H1 (cell line): ENCODE results near the gene CAMKMT. TPM values are rescaled to one million over a fixed set of nuclear protein-coding genes. Genes with fewer than 3 reads are reported as not detected.

Experiments
- CTCF ChIA-PET: fragments of 300-600 bp; sonication (Branson Sonifier 250); formaldehyde crosslinking; loops from one replicate; lab custom pipeline; 2021; ENCODE audit not compliant: partially characterized antibody; lab: Charles Lee
- POLR2A ChIA-PET: fragments of 300-600 bp; sonication (Branson Sonifier 250); formaldehyde crosslinking; loops from one replicate; lab custom pipeline; 2021; ENCODE audit warnings: inconsistent platforms; ENCODE audit not compliant: partially characterized antibody; lab: Charles Lee
- DNase-seq, 2 experiments: peaks; one replicate each; pipeline versions ENCODE4 v3.0.0 to v3.0.0-alpha.2; 2010 to 2022; ENCODE audit warnings: low spot score in 2 of 2, low read depth in 1 of 2, mixed read lengths in 1 of 2
- FAIRE-seq: peaks from 2 replicates; lab custom pipeline; 2011; peaks lifted over from hg19 to GRCh38; lab: Jason Lieb, UNC
- H2AFZ ChIP-seq: 2 replicates; pipeline ENCODE4 v1.8.1; 2012; ENCODE audit warnings: low read length, inconsistent platforms
- H2AK5ac ChIP-seq: 2 replicates; pipeline ENCODE4 v1.6.1; 2013; ENCODE audit warnings: low read depth, low read length
- H2BK120ac ChIP-seq: replicated peaks from 2 replicates; pipeline ENCODE3; 2013; ENCODE audit warnings: low read depth, low read length, inconsistent platforms
- H2BK12ac ChIP-seq: 2 replicates; pipeline ENCODE4 v1.6.1; 2013; ENCODE audit warnings: low read depth, low read length
- H2BK15ac ChIP-seq: 2 replicates; pipeline ENCODE4 v1.6.1; 2013; ENCODE audit warnings: low read length
- H2BK20ac ChIP-seq: 2 replicates; pipeline ENCODE4 v1.6.1; 2013; ENCODE audit warnings: low read length
- H2BK5ac ChIP-seq: 2 replicates; pipeline ENCODE4 v1.6.1; 2013; ENCODE audit warnings: low read depth, low read length
- H3K14ac ChIP-seq: 2 replicates; pipeline ENCODE4 v1.6.1; 2013; ENCODE audit warnings: inconsistent platforms; ENCODE audit not compliant: insufficient read length
- H3K18ac ChIP-seq: 2 replicates; pipeline ENCODE4 v1.6.1; 2013; ENCODE audit warnings: low read length; ENCODE audit errors: extremely low read depth
- H3K23ac ChIP-seq: 2 replicates; pipeline ENCODE4 v1.6.1; 2013; ENCODE audit warnings: inconsistent platforms; ENCODE audit not compliant: insufficient read length
- H3K23me2 ChIP-seq: 2 replicates; pipeline ENCODE4 v1.6.1; 2013; ENCODE audit warnings: low read depth, low read length
- H3K27ac ChIP-seq: 2 replicates; pipeline ENCODE4 v1.6.1; 2011; ENCODE audit warnings: low read depth, low read length, inconsistent platforms
- H3K27me3 ChIP-seq, 4 experiments: replicated peaks in 1 of 4; 1 replicate in 1 of 4; 2 replicates in 3 of 4; pipeline versions ENCODE4 v1.6.1 to v1.8.1; 2011 to 2013; ENCODE audit warnings: low read length in 3 of 4, mild to moderate bottlenecking in 3 of 4, inconsistent platforms in 2 of 4, mixed read lengths in 2 of 4, moderate library complexity in 1 of 4; ENCODE audit not compliant: control insufficient read depth in 3 of 4, insufficient read depth in 3 of 4; ENCODE audit errors: extremely low read depth in 1 of 4
- H3K36me3 ChIP-seq, 4 experiments: 2 replicates each; pipeline versions ENCODE4 v1.6.1 to v1.8.1; 2011 to 2013; ENCODE audit warnings: mild to moderate bottlenecking in 4 of 4, low read length in 3 of 4, moderate library complexity in 2 of 4, control low read depth in 1 of 4, inconsistent platforms in 1 of 4; ENCODE audit not compliant: insufficient read depth in 4 of 4, control insufficient read depth in 2 of 4
- H3K4ac ChIP-seq: replicated peaks from 2 replicates; pipeline ENCODE3; 2013; ENCODE audit warnings: low read length, low read depth, mixed read lengths, inconsistent platforms; ENCODE audit not compliant: insufficient read length
- H3K4me1 ChIP-seq, 4 experiments: replicated peaks in 1 of 4; 1 replicate in 1 of 4; 2 replicates in 3 of 4; pipeline versions ENCODE4 v1.6.1 to v1.8.1; 2011 to 2013; ENCODE audit warnings: low read length in 3 of 4, inconsistent platforms in 2 of 4, mixed read lengths in 1 of 4; ENCODE audit not compliant: insufficient read depth in 4 of 4, control insufficient read depth in 3 of 4
- H3K4me2 ChIP-seq, 2 experiments: 2 replicates each; pipeline versions ENCODE4 v1.6.1 to v1.8.1; 2011 to 2013; ENCODE audit warnings: low read depth in 2 of 2, low read length in 2 of 2, control low read depth in 1 of 2, inconsistent platforms in 1 of 2, mild to moderate bottlenecking in 1 of 2; ENCODE audit not compliant: insufficient read depth in 1 of 2
- H3K4me3 ChIP-seq, 4 experiments: fragments of 200-600, 300-600 bp in 1 of 4; sonication (generic), shearing (Covaris generic), sonication (Bioruptor Twin) in 1 of 4; 2 replicates each; pipeline versions ENCODE4 v1.5.1 to v1.8.1; 2011 to 2016; ENCODE audit warnings: low read length in 4 of 4, low read depth in 3 of 4, control low read depth in 2 of 4, inconsistent platforms in 2 of 4, mild to moderate bottlenecking in 2 of 4, mixed read lengths in 1 of 4, moderate library complexity in 1 of 4; ENCODE audit not compliant: insufficient read depth in 2 of 4; ENCODE audit errors: extremely low read depth in 1 of 4
- H3K56ac ChIP-seq: replicated peaks from 2 replicates; pipeline ENCODE3; 2013; ENCODE audit warnings: low read depth, mild to moderate bottlenecking, mixed read lengths, low read length, inconsistent platforms; ENCODE audit not compliant: insufficient read length
- H3K79me1 ChIP-seq: 2 replicates; pipeline ENCODE4 v1.6.1; 2013; ENCODE audit warnings: low read depth, low read length, control low read depth
- H3K79me2 ChIP-seq, 2 experiments: 2 replicates each; pipeline versions ENCODE4 v1.6.1 to v1.8.1; 2012 to 2013; ENCODE audit warnings: low read length in 2 of 2, mild to moderate bottlenecking in 2 of 2, inconsistent platforms in 1 of 2; ENCODE audit not compliant: insufficient read depth in 2 of 2, control insufficient read depth in 1 of 2
- H3K9ac ChIP-seq, 4 experiments: replicated peaks in 1 of 4; 1 replicate in 1 of 4; 2 replicates in 3 of 4; pipeline versions ENCODE4 v1.6.1 to v1.8.1; 2011 to 2013; ENCODE audit warnings: low read depth in 3 of 4, low read length in 3 of 4, control low read depth in 2 of 4, mild to moderate bottlenecking in 2 of 4, moderate library complexity in 2 of 4, inconsistent platforms in 1 of 4; ENCODE audit errors: extremely low read depth in 1 of 4
- H3K9me3 ChIP-seq, 2 experiments: 2 replicates each; pipeline versions ENCODE4 v1.6.1 to v1.8.1; 2012 to 2013; ENCODE audit warnings: mild to moderate bottlenecking in 2 of 2, moderate library complexity in 2 of 2, control low read depth in 1 of 2, inconsistent platforms in 1 of 2, low read depth in 1 of 2, low read length in 1 of 2, mixed read lengths in 1 of 2; ENCODE audit not compliant: insufficient read depth in 2 of 2
- H4K20me1 ChIP-seq, 2 experiments: replicated peaks in 1 of 2; 2 replicates each; pipeline versions ENCODE3 to v1.8.1; 2011 to 2013; ENCODE audit warnings: inconsistent platforms in 2 of 2, low read length in 2 of 2, mild to moderate bottlenecking in 1 of 2; ENCODE audit not compliant: insufficient read depth in 2 of 2, control insufficient read depth in 1 of 2
- H4K5ac ChIP-seq: 2 replicates; pipeline ENCODE4 v1.6.1; 2013; ENCODE audit warnings: low read length, low read depth, mixed read lengths, inconsistent platforms; ENCODE audit not compliant: insufficient read length
- H4K8ac ChIP-seq: 2 replicates; pipeline ENCODE4 v1.8.0; 2013; ENCODE audit warnings: mild to moderate bottlenecking, moderate library complexity, low read length, inconsistent platforms; ENCODE audit not compliant: insufficient read depth; ENCODE audit errors: extremely low read depth
- H4K91ac ChIP-seq: replicated peaks from 2 replicates; pipeline ENCODE3; 2013; ENCODE audit warnings: low read length, mixed read lengths, inconsistent platforms; ENCODE audit not compliant: insufficient read length
- ASH2L ChIP-seq: fragments of 200-600, 300-600 bp; sonication (generic); IDR thresholded peaks from one replicate; pipeline ENCODE4 v1.7.1; 2017; ENCODE audit warnings: low read length
- BACH1 ChIP-seq: IDR thresholded peaks from 2 replicates; pipeline ENCODE4 v1.6.1; 2012; ENCODE audit warnings: low read length, improper control_type of control experiment
- BCL11A ChIP-seq, 2 experiments: IDR thresholded peaks; one replicate each; pipeline ENCODE4 v1.6.1; 2011; ENCODE audit warnings: low read depth in 2 of 2, low read length in 2 of 2, mild to moderate bottlenecking in 2 of 2
- BRCA1 ChIP-seq: IDR thresholded peaks from 2 replicates; pipeline ENCODE4 v1.6.1; 2012; ENCODE audit warnings: low read depth, low read length, improper control_type of control experiment
- EZH2 ChIP-seq: fragments of 200-600 bp; sonication (generic); IDR thresholded peaks from 2 replicates; pipeline ENCODE4 v1.7.1; 2012; ENCODE audit warnings: low read depth, mild to moderate bottlenecking, moderate library complexity, low read length, inconsistent platforms; ENCODE audit not compliant: severe bottlenecking
- GTF2F1 ChIP-seq: IDR thresholded peaks from 2 replicates; pipeline ENCODE4 v1.6.1; 2012; ENCODE audit warnings: low read depth, low read length, improper control_type of control experiment, borderline replicate concordance
- SIRT6 ChIP-seq: IDR thresholded peaks from one replicate; pipeline ENCODE4 v1.7.1; 2012; ENCODE audit warnings: low read length, inconsistent platforms
- SIX5 ChIP-seq: IDR thresholded peaks from 2 replicates; pipeline ENCODE4 v1.6.1; 2011; ENCODE audit warnings: mild to moderate bottlenecking, low read depth, low read length
- TBP ChIP-seq: IDR thresholded peaks from 2 replicates; pipeline ENCODE4 v1.6.1; 2011; ENCODE audit warnings: low read depth, low read length, improper control_type of control experiment
- polyA plus RNA-seq, 7 experiments: library from polyadenylated mRNA; depleted of rRNA in 3 of 7; stranded (reverse) in 5 of 7; unstranded in 2 of 7; fragments of >200 nt in 5 of 7; fragments of 200-250 nt in 2 of 7; gene quantifications; 1 replicate in 5 of 7; 2 replicates in 1 of 7; 4 replicates in 1 of 7; pipeline versions ENCODE4 v1.2.1 to v1.2.3, GENCODE V29; 2011 to 2013; ENCODE audit warnings: missing spikeins in 2 of 7, mixed read lengths in 2 of 7
- total RNA-seq: library from RNA; stranded (reverse); fragmentation: NEBNext Ultra II Directional; extraction: Animal tissue kit (Norgen Biotek cat#: 25700); gene quantifications from 2 replicates; pipeline ENCODE4 v1.2.1, GENCODE V29; 2021

Gene CAMKMT
- total and polyA plus RNA-seq, 2 of the 8 experiments (the other 6 are each of a cell fraction or from before 2014, with no cell fraction given), result 14.7 to 22.4 TPM

GRCh38 chr2:44529448-44529847, 167.7 kb downstream of the CAMKMT start:
- H3K27ac ChIP-seq, result no peak overlapping the region
- no peak overlapping the region for H2BK12ac ChIP-seq
- ChIA-PET CTCF (interaction anchor here (1.4 kb wide), 1 partner anchor 39 kb away, joined by 3 read pairs; no protein-coding TSS in a partner anchor), POLR2A (no interaction called here)
- no peak overlapping the region for H3K18ac ChIP-seq
- H2AK5ac ChIP-seq, result no peak overlapping the region
- H4K91ac ChIP-seq, result no peak overlapping the region
- no peak overlapping the region for H3K14ac ChIP-seq
- H3K4ac ChIP-seq, result no peak overlapping the region
- H4K20me1 ChIP-seq, result no peaks in the 10 kb centered on the region
- no peak overlapping the region for H2AFZ ChIP-seq
- peak overlapping the region in 1 of 4 experiments; percentile 43; a peak in 1 of 7 replicates for H3K9ac ChIP-seq
- no peak overlapping the region for H2BK20ac ChIP-seq
- H4K8ac ChIP-seq, result no peak overlapping the region
- no peak overlapping the region for H2BK15ac ChIP-seq
- H2BK120ac ChIP-seq, result no peak overlapping the region
- H3K79me2 ChIP-seq, result no peaks in the 10 kb centered on the region
- TF ChIP-seq SIX5 (no peak), BACH1 (no peak), TBP (no peak), ASH2L (no peak), GTF2F1 (no peak), SIRT6 (no peak), EZH2 (no peak), BCL11A (IDR thresholded peaks at IDR 0.05; ENCODE audit: low read depth in 2 of 2, low read length in 2 of 2) (no peak), BRCA1 (no peak)
- H3K4me1 ChIP-seq, result no peaks in the 10 kb centered on the region
- no peaks in the 10 kb centered on the region for H3K23me2 ChIP-seq
- H4K5ac ChIP-seq, result no peak overlapping the region
- FAIRE-seq (no peak), DNase-seq (no peak)
- no peak overlapping the region for H2BK5ac ChIP-seq
- H3K4me3 ChIP-seq, result no peak overlapping the region
- no peak overlapping the region for H3K23ac ChIP-seq
- H3K27me3 ChIP-seq, result no peaks in the 10 kb centered on the region
- H3K9me3 ChIP-seq, result no peaks in the 10 kb centered on the region
- H3K4me2 ChIP-seq, result no peak overlapping the region
- H3K56ac ChIP-seq, result no peak overlapping the region
- H3K79me1 ChIP-seq, result no peaks in the 10 kb centered on the region
- H3K36me3 ChIP-seq, result no peaks in the 10 kb centered on the region
